GM18508 (cell line): ENCODE measurements around the gene RNF114.
"Not testable (repeated sequence)": the region's sequence is repeated elsewhere in the genome, so short reads cannot be mapped to it uniquely, and the experiment has no call there.

Experiments used
- ATAC-seq: cut with Tn5 transposase; IDR thresholded peaks from one replicate; pipeline ENCODE4 v1.9.1; 2021; ENCODE audit warnings: moderate number of reproducible peaks; ENCODE audit not compliant: insufficient read depth, unreplicated experiment

Gene RNF114

DNA sequence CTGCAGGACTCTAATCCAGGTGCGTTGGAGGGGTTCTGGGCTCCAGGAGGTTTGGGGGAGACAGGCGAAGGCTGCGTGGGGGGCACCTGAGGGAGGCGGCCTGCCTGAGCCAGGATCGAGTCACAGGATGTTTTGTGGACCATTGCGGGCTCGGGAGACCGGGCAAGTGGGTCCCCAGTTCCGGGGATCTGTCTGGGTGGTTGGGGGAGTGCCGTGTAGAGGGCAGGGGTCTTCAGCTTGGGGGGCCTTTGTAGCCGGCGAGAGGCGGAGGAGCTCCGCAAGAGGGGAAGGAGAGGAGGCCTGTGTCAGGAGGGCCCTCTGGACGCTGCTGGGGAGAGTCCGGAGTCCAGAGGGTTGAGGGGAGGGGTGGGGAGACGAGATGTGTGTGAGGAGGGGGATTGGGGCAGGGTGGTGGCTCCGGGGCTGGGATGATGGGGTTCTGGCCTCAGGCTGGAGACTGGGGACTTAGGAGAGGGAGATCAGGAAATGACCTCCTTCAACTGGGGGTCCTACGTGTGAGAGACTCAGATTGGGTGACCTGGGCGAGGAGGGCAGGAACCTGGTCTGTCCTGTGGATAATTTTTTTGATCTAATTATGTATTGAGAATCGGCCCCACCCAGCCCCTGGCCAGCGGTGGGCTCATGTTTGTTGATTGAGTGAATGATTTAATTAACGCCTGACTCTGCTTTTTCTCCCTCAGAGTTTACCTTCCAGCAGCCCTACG lies 47.1 kb downstream of the RNF114 start:
- ATAC-seq, result no peak

- ATAC-seq, result no peak
Observed at GRCh38 chr20:49983848-49984408, 47.7 kb downstream of the RNF114 start.

DNA sequence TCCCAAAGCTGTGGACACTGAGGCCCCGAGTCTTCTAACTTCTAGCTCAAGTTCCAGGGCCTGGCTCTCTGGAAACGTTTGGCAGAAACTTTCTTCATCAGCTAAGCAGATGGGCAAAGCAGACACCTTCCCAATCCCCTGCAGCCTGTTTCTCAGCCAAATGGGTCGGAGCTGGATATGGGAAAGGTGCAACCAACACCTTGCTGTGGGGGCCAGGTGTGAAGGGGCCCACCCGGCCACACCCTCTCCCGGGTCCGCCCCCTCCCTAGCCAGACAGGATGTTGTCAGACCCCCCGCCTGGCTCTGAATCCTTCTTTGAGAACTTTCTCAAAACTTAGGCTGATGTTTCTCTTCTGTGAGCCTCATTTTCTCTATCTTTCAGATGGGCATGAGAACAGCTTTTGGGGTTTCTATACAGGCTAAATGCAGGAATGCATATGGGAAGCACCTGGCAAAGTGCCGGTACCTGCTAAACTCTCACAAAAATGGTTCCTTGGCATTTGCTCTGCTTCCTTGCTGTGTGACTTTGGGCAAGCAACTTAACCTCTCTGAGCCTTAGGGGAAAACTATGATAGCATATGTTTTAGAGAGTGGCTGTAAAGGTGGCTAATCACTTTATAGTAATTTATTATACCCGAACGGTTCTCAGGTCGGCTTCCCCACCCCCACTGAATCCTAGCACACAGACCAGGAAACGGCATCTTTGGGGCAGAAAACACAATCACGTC lies 48.4 kb downstream of the RNF114 start:
- ATAC-seq, result no peak

- no peak for ATAC-seq
Observed at GRCh38 chr20:49985157-49985556, 49.0 kb downstream of the RNF114 start.

DNA sequence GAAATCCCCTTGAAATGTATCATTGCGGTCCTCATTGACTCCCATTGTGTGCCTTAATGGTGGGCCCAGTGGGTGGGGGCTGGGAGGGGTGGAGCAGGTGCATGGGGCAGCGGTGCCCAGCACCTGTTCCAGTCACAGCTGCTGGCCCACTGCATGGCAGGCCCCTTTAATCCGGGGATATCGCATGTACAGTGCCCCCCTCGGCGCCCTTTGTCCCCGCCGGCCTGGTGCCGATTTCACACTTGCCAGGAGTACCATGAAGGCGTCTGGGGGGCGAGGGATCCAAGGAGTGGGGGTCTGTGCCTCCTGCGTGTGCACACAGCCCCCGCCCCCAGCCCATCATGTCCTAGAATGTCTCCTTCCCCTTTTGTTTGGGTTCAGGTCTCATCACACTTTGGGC lies 49.4 kb downstream of the RNF114 start:
- ATAC-seq, result no peak

- ATAC-seq, result no peak
Observed at GRCh38 chr20:49986049-49986448, 49.9 kb downstream of the RNF114 start.

DNA sequence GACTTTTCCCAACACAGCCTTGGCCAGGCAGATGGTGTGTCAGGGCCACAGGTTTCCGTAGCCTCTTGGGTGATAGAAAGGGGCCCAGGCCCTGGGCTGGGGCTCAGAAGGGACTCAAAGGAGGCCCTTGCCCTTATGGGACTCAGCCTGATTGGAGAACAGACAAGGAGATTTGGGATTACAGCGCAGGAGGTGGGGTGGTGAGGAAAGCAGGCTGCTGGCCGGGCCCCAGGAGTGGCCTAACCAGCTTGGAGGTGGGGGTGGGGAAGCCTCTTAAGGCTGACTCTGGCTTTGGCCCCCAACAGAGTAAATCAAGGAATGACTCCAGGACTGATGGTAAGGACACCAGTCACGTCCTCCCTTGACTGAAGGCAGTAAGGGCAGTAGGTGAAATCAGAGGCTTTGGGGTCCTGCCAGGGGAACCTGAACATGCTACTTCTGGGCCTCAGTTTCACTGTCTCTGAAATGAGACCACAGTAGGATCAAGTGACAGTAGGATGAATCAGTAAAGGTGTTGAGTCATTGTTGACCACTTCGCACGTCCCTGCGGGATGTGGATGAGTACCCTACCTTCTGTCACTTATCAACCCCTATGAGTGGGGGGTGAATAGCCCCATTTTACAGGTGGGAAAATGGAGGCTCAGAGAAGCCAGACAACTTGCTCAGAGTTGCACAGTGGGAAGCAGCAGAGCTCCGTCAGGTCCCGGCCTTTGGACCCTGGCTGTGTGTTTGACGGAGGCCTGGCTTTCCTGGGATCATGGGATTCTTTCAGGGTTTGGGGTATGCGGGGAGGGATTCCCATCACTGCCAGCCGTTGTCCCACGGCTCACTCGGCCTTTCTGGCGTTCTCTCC lies 51.0 kb downstream of the RNF114 start:
- no peak for ATAC-seq

DNA sequence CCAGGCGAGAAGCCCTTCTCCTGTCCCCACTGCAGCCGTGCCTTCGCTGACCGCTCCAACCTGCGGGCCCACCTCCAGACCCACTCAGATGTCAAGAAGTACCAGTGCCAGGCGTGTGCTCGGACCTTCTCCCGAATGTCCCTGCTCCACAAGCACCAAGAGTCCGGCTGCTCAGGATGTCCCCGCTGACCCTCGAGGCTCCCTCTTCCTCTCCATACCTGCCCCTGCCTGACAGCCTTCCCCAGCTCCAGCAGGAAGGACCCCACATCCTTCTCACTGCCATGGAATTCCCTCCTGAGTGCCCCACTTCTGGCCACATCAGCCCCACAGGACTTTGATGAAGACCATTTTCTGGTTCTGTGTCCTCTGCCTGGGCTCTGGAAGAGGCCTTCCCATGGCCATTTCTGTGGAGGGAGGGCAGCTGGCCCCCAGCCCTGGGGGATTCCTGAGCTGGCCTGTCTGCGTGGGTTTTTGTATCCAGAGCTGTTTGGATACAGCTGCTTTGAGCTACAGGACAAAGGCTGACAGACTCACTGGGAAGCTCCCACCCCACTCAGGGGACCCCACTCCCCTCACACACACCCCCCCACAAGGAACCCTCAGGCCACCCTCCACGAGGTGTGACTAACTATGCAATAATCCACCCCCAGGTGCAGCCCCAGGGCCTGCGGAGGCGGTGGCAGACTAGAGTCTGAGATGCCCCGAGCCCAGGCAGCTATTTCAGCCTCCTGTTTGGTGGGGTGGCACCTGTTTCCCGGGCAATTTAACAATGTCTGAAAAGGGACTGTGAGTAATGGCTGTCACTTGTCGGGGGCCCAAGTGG lies 51.9 kb downstream of the RNF114 start:
- ATAC-seq, result no peak

DNA sequence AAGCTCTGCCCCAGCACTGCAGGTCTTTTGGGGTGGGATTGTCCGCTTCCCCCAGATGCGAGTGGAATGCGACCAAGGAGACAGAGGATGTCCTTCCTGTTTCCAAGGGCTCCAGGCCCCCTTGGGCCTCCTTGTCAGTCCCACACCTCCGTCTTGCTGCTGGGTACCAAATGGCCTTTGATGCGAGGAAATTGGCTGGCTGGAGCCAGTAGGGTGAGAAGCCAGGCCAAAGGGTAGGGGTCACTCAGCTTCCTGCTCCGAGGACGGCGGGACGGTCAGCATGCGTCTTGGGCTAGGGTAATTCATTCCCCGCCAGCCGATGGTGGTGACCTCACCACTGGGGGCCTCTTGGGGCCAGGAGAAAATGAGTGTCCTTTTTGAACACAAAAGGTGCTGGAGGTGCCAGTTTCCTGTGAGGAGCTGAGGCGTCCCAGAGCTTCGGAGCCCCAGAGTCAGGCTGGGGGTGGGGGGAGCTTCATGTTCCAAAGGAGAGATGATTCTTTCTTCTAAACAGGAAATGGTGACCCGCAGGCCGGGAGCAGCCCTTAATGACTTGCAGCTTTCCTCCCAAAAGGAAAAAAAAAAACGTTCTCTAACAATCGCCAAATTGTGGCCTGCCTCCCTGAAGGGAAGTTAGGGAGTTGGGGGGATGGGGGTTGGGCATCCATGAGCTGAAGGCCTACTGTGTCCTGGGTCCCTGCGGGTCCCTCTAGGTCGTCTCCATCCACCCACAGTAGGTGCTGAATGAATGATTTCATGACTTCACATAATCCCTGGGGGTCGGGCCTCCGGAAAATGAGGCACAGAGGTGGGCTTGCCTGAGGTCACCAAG lies 53.3 kb downstream of the RNF114 start:
- no peak for ATAC-seq

DNA sequence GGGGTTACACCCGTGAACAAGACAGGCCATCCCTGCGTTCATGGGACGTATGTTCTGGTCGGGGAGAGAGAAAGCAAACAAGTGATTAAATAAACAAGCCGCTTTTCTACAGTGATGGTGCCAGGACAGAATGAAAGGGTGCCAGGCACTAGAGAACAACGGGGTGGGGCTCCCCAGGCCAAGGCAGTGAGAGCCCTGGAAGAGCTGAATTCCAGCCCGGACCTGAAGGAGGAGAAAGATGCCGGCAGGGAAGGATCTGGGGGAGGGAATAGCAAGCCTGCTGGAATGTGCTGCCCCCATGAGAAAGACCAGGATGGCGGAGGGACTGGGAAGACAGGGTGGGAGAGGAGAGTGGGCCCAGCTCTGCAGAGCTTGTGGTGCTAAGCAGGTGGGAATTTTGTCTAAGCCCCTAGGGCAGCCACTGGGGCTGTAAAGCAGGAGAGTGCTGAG lies 54.1 kb downstream of the RNF114 start:
- ATAC-seq, result no peak

GRCh38 chr20:49993301-49993751 lies 57.1 kb downstream of the RNF114 start:
- ATAC-seq, result no peak

GRCh38 chr20:49995586-49995985 lies 59.4 kb downstream of the RNF114 start:
- no peak for ATAC-seq

- not testable (repeated sequence) for ATAC-seq
Observed at GRCh38 chr20:49998478-49999188, 62.4 kb downstream of the RNF114 start.

DNA sequence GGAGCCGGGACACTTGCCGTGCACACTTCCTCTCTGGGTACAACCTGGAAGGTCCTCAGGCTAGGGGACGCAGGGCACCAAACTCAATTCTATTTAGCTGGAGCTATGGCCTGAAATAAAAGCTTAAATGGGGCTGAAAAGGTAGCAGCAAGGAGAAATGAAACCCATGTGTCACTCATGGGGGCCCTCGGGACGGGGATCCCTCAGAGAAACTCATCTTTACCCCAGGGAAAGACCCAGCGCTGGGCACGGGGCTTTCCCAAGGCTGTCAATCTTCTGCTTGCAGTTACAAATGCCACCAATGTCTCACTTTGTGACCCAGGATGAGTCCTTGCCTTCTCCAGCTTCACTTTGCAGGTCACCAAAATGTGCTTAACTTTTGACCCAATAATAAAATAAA lies 63.1 kb downstream of the RNF114 start:
- no peak for ATAC-seq

DNA sequence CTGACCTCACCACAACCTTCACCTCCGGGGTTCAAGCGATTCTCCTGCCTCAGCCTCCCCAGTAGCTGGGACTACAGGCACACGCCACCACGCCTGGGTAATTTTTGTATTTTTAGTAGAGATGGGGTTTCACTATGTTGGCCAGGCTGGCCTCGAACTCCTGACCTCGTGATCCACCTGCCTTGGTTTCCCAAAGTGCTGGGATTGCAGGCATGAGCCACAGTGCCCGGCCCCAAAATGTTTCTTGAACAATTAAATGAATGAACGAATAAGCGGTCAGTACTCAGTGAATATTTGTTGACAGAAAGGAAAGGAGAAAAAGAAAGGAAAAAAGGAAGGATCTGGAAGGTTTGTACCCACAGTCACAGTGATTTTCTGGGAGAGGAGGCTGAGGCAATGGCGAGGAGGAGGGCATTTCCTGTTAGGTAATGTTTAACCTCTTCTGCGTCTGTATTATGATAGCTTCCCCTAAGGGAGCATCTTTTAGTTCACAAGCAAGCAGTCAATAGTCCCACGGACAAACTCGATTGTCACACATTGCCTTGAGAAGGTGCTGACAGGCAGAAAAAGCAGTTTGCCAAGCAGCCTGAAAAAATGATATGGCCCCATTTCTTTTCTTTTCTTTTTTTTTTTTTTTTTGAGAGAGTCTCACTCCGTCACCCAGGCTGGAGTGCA lies 64.5 kb downstream of the RNF114 start:
- ATAC-seq, result not testable (repeated sequence)

DNA sequence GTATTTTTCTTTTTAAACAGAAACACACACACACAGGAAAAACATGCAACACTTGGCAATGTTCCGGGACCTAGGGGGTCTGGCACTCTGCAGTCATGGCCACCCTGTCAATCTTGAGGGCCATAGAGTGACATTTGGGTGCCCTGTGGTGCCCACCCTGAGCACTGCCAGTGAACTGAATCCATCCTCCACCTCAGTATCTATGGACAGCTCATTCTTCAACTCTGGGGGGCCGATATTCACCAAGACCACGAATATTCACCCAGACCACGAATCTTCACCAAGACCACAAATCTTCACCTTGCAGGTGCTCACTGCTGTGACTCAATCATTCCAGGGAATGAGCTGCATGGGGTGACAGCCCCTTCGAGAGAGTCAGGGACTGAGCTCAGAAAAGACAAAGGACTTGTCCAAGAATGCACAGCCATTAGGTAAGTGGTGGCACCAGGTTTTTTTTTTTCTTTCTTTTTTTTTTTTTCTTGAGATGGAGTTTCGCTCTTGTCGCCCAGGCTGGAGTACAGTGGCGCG lies 65.7 kb downstream of the RNF114 start:
- no peak for ATAC-seq

GRCh38 chr20:50003253-50003656 lies 67.1 kb downstream of the RNF114 start:
- ATAC-seq, result no peak
